GM19099 (cell line): ENCODE data around the gene ADCY5.

Experiments used
- POLR2A ChIP-seq: IDR thresholded peaks from 3 replicates; pipeline ENCODE4 v1.6.1; 2011; ENCODE audit warnings: low read depth; ENCODE audit not compliant: insufficient read length; ENCODE audit errors: extremely low read depth

ADCY5 gene

DNA sequence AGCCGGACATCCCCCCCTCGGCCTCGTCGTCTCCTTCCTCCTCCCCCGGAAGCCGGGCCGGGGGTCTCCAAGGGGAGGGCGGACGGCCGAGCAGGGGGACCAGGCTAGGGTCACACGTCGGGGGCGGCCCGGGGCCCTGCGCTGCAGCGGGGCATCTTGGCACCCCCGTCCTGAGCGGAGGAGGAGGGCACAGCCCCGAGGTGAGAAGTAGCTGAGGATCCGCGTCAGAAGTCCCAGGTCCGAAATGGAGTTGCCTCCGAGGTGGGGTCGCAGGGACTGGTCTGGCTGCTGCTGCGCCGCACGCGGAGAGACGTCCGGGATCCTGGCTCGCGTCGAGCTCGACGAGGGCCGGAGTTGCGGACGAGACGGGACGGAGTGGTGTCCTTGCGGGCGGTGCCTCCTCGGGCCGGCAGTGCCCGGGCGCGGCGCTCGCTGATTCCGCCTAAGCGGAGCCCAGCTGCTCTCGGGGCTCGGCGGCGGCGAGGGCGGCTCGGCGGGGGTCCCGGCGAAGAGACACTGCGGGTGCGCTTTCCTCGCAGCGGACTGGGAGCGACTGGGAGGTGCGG, at the start of gene ADCY5:
TSS of gene ADCY5 (minus strand) at position 555 of the 566 bp plus-strand sequence. CDS start at position 10, 545 bp downstream.
- no peak for TF ChIP-seq POLR2A

DNA sequence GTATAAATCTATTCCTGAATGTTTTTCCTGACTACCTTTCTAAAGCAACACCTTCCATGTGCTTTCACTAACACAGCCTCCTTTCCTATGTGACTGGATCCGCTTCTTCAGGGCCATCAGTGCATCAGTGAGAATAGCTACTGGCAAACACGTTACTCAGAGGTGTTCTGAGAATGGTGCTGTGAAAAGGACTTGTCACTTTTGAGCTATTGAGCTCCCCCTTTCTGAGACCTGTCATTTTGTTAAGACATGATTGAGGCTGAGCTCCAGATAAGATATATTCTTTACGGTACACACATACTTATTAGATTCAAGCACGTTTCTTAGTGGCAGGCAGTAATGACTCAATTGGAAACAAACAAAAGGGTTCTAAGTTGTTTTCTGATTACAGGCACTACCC, 45.0 kb upstream of the ADCY5 start:
- TF ChIP-seq POLR2A: no peak

DNA sequence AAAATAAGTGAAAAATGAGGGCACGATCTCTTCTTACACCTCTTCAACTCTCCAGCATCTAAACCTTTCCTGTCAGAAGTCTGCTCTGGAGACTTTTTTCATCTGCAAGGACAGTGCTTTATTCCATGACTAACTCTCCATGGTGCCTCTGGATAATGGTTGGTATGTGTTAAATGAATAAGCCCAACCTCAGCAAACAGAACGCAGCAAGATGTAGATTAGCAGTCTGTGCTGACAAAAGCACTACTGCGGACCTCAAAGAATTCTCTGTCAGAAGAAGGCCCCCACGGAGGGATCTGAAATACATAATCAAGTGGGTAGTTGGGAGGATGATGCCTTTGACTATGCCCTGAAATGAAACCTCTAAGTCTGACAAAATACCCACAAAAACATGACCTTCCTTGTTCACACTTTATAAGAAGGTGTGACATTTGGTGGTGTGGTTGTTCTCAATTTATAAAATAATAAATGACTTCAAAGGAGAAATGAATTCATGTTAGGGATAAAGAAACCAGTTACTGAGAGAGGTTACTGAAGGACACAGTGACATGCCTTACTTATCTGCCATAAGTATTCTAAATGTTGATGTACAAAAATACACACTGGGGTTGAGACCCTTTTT, 43.2 kb upstream of the ADCY5 start:
- no peak for TF ChIP-seq POLR2A

DNA sequence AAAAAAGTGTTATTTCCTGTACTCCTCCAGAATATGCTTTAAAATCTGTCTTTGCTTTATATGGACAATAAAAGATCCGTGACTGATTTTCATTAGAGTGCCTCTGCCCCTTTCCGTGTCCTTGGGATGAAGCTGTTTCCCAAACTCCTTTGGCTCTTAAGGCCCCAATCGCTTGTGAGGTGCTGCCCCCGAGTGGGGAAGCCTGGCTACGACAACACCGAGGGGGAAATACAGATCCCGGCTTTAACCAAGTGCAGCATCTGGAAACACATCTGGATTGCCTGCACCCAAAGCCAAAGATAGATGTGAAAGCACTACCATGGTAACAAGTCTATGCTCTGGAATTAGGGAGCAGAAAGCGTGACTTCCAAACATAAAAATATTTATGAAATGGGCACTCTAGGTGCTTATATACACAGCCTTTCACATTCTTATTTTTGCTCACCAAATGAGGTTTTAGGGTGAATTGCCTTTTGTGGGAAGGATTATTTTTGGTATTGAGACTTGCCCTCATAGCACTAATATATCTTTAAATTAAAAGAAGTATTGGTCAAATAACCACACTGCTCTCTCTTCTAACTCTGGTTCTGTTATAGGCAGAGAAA, 40.6 kb upstream of the ADCY5 start:
- TF ChIP-seq POLR2A: no peak

DNA sequence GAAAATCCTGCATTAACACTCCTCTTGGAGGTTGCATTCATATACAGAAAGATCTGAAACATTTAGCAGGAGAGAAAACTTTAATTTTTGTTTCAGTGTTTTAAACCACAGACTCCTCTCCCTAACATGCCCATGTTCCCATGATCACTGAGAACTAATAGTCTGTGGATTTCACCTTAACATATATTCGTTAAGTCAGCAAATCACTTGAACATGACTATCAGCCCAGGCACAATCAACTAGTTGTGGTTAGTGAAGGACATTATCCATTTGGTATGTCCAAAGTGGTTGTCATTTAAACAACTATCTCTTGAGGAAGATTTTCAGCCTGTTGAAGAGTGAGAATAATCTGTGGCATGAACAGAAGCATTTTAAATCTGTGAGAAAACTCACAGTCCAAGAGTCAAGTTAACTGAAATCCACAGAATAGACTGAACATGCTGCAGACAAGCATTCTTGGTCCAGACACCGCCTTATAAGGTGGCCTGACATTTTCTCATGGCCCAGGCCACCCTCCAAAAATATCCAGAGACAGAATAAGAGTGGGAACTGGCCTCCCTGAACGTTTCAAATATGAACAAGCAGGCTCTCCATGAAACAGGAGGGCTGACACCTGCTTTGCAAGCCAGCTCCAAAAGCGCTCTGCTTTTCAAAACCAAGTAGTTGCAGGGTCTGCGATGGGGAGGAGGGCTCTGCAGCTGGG, 39.9 kb upstream of the ADCY5 start:
- no peak for TF ChIP-seq POLR2A

DNA sequence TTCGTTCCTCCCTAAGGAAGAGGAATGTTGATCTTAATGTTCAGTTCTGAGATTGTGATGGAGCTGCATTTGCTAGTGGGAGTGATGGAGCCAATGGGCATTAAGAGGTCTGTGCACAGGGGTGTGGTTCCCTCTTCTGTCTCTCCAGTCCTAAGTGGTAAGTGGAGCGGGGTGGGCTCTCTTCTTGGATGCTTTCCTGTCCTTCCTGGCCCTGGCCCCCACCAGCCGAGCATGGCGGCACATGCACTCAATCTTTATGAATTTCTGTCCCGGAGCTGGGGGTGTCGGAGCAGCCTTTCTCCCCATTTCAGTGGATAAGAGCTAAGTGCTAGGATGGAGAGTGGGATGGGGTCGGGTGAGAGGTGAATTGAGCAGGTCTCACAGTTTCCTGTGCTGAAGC, 37.6 kb upstream of the ADCY5 start:
- TF ChIP-seq POLR2A: no peak

DNA sequence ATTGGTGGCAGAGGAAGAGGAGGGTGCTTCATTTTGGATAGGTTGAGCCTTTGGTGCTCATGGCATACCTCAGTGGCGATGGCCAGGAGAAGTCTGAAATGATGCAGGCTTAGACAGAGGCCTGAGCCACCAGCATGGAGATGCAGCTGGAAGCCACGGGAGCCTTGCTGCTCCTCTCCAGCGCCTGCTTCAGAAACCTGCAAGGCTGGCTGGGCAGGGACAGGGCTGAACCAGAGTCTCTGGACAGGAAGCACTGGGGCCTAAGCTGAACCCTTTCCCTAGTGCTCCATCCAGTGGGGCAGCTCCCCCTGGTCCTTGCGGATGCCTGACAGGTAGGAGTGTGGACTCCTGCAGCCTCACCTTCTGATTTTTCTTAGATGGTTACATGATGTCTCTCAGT, 36.7 kb upstream of the ADCY5 start:
- no peak for TF ChIP-seq POLR2A

DNA sequence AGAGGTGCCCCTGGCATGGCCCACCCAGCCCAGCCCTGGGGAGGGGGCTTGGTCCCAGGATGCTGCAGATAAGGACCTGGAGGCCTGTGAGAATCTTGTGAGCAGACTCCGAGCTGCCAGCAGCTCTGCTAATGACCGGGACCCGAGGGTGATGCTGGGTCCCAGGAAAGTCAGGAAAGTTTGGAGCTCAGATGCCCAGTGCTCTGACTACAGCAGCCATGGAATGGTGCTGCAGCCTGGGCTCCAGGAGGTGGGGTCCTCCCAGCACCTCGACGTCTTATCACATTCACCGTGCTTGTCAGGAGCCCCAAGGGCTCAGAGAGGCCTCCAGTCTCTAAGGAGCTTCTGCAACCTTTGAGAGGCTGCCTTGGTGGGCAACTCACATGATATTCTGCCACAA, 34.3 kb upstream of the ADCY5 start:
- TF ChIP-seq POLR2A: no peak

DNA sequence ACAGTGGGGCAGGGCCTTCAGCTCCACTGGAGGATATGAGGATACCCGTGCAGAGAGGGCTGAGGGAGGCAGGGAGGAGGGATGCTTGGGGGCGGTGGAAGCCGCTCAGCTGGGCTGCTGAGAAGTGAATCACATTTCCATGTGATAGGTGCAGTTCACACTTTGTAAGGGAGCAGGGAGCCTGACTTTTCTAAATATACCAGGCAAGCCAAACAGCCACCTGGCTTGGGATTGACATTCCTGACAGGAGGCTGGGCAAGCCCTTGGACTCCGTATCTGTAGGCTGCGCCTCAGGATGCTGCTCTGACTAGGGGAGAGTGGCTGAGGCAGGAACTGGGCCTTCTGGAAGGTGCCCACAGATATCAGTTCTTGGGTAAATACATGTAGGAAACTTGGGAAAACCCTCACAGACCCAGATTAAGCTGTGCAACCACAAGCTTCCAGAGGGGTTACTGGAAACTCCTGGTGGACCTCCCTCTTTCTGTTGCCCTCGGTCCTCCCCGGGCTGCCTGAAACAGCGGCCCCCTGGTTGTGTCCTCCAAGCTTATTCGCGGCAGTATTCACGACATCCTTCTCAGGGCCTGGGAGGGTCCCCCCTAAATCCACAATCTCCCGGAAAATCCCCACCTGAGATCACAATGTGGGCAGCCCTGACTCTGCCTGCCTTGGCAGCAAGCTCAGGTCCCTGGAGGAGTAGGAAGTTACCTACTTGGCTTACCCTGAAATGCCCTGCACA, 33.0 kb upstream of the ADCY5 start:
- no peak for TF ChIP-seq POLR2A

DNA sequence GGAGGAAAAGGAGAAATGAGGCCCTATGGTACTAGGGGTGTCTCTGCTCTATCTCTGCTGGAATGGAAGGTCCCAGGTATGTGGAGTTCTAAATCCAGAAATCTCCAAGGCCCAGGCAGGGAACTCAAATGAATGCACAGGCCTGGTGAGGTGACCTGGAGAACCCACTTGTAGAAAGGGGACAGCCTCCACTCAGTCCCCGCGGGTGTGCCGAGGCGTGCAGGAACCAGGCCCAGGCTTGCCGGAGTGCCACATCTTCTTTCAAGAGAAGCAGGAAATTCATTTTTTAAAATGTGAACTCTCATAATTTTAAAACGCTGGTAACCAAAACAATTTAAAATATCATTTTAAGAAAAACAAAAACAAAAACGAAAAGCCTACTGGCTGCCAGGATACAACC, 32.2 kb upstream of the ADCY5 start:
- TF ChIP-seq POLR2A: no peak

DNA sequence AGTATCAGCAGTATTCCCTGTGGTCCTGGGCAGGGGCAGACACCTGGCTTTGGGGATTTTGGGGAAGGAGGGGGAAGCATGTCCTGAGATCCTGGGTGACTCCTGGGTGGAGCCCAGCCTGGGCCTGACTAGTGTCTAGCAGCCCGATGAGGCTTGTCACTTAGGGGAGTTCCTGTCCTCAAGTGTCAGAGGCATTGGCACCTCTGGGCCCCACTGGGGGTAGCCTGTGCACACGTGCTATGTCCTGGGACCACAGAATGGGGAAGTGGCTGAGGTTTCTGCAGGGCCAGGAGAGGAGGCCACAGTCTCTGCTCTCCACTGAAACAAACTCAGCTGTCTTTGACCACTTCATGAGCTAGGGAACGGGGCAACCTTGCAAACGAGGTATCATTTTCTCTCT, 31.5 kb upstream of the ADCY5 start:
- no peak for TF ChIP-seq POLR2A

DNA sequence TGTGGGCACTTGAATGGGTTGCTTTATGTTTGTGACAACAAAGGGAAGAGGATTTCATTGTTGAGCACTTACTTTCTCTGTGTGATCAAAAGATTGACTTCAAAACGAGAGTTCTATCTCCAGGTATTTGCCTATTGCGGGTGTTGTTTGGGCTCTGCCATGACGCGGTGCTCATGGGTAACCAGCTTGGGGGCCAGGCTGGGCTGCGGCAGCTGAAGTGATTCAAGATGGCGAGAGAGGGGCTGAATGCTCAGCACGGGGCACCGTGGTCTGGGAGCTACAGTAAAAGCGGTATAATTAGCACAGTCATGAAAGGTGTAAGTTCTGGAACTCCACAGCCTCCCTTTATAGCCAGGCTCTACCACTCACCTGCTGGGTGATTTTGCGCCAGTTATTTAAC, 31.0 kb upstream of the ADCY5 start:
- TF ChIP-seq POLR2A: no peak

DNA sequence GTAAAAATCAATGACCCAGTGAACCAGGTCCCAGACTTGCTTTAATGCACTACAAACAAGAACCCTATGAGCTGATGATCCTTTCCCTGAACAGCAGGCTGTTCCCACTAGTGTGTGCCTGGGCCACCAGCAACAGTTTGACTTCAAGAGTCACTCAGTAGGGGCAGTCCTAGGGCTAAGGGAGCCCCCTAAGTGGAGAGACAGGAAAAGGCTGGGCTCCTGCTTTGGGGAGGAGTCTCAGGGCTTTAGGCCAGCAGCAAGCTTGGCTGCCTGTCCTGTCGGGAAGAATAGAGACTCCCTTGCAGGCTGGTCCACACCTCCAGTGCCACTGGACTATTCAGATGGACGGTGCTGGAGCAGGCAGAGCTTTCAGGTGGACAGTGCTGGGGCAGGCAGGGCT, 29.4 kb upstream of the ADCY5 start:
- no peak for TF ChIP-seq POLR2A

DNA sequence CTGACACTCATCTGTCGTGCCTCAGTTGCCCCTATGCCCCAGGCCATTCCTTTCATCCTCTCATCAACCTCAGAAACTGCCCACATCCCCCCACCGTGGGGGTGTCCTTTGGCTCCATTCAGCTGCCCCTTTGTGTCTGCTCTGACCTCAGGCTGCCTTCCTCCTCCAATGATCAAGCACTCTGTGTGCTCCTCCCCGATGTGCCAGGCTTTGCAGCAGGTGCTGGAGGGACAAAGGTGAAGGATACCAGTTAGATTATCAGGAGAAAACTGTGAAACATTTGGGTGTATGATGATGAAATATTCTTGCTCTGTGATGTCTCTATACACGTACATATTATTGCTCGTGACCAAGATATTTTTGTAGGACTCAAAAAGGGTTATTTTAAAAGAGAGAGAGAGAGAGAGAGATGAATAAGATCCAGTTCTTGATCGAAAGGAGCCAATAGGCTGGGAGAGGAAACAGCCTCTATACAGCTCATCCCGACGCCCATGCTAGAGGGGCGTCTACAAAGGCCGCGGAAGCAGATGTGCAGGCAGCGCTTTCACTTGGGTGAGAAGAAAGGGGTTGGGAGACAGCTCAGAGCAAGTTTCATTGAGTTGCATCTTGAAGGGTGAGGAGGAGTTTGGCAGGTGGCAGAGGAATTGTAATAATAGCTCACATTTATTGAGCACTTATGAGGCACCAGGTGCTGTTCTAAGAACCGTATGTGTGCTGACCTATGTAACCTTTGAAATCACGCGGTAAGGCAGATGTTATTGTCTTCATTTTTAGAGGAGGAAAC, 28.3 kb upstream of the ADCY5 start:
- TF ChIP-seq POLR2A: no peak

DNA sequence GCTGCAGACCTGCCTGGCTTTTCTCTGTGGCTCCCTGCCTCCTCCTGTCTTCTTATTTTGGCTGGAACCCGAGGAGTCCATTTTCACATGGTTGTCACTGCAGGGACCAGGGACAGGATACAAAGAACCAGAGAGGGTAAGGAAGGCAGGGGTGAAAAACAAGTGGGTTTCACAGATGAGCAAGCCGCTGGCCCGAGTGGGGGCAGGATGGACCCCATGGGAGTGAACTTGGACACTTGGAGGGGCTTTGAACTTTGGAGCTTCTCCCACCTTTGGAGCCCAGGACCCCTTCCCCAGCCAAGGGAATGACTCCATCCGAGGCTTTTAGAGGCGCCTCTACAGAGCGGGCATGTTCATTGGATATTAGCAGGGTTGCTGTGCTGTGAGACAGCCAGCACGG, 26.9 kb upstream of the ADCY5 start:
- TF ChIP-seq POLR2A: no peak
